ENCODE measurements around the gene ITGAL.
"Not testable (repeated sequence)": the region's sequence is repeated elsewhere in the genome, so short reads cannot be mapped to it uniquely, and the experiment has no call there.

Gene ITGAL

GRCh38 chr16:30493941-30494488 lies 21.5 kb downstream of the ITGAL start:
- no peak for DNase-seq

- DNase-seq, result no peak
Observed at GRCh38 chr16:30494709-30495108, 22.2 kb downstream of the ITGAL start.

- DNase-seq, result no peak
Observed at GRCh38 chr16:30499284-30499683, 26.7 kb downstream of the ITGAL start.

GRCh38 chr16:30503403-30504296 lies 31.1 kb downstream of the ITGAL start:
- no peak for DNase-seq

GRCh38 chr16:30509081-30509765 lies 36.7 kb downstream of the ITGAL start:
- DNase-seq, result no peak

GRCh38 chr16:30510376-30510938 lies 37.9 kb downstream of the ITGAL start:
- DNase-seq, result no peak

GRCh38 chr16:30511509-30511908 lies 39.0 kb downstream of the ITGAL start:
- no peak for DNase-seq

- DNase-seq, result no peak
Observed at GRCh38 chr16:30515275-30515674, 42.7 kb downstream of the ITGAL start.

- no peak for DNase-seq
Observed at GRCh38 chr16:30518552-30518951, 46.0 kb downstream of the ITGAL start.

GRCh38 chr16:30519120-30520049 lies 46.8 kb downstream of the ITGAL start:
- no peak for DNase-seq

- no peak for DNase-seq
Observed at GRCh38 chr16:30521476-30521872, 48.9 kb downstream of the ITGAL start.

- no peak for DNase-seq
Observed at GRCh38 chr16:30521873-30522641, 49.5 kb downstream of the ITGAL start.

GRCh38 chr16:30522702-30523463 lies 50.3 kb downstream of the ITGAL start:
- not testable (repeated sequence) for DNase-seq

GRCh38 chr16:30523768-30524574 lies 51.4 kb downstream of the ITGAL start:
- DNase-seq, result no peak

- DNase-seq, result no peak
Observed at GRCh38 chr16:30524575-30525568, 52.3 kb downstream of the ITGAL start.

GRCh38 chr16:30525844-30526136 lies 53.2 kb downstream of the ITGAL start:
- no peak for DNase-seq

GRCh38 chr16:30526137-30526822 lies 53.7 kb downstream of the ITGAL start, which contains the start of gene ZNF768:
ZNF768 (minus strand) TSS chr16:30526566; CDS start chr16:30526413, 153 bp downstream.
- no peak for DNase-seq
